HT-29 (cell line): ENCODE results near the gene TCHP. TPM values are rescaled to one million over a fixed set of nuclear protein-coding genes. Genes with fewer than 3 reads are reported as not detected.
A peak's percentile ranks its signal among the peaks of the same experiment; 100 is the strongest.
"Not testable (repeated sequence)": the region's sequence is repeated elsewhere in the genome, so short reads cannot be mapped to it uniquely, and the experiment has no call there.

ENCODE experiments used
- DNase-seq: peaks from one replicate; pipeline ENCODE4 v3.0.0-alpha.2; 2015; ENCODE audit warnings: low spot score
- total RNA-seq: library from RNA; depleted of rRNA; stranded (reverse); fragments of >200 nt; shearing (Covaris generic); gene quantifications from 2 replicates; pipeline ENCODE4 v1.2.3, GENCODE V29; 2014

TCHP gene
- total RNA-seq, 1 experiment from 2014 or later, result 8.8 TPM

- DNase-seq, result no peak
Observed at GRCh38 chr12:109910254-109910968, 10.3 kb downstream of the TCHP start.

GRCh38 chr12:109910969-109911348 lies 10.9 kb downstream of the TCHP start:
- DNase-seq, result peak; percentile 24

DNA sequence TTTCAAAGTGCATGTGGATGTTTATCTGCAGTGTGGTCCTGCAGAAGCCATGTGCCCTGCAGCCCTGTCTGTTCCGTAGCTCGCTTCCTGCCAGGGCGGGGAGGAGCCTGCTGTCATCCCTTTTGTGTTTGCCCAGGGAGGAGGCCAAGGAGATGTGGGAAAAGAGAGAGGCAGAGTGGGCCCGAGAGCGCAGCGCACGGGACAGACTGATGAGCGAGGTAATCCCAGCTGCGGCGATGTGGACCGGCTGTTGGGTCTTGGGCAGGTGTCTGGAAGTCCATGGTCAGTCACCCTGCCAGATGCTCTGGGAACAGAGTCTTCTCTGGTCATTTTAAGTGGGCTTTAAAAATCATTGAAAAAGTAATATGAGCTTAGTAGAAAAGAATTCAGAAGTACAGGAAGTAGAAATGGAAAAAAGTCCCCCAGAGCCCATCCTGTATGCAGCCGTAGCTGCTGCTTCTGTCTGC lies 12.8 kb downstream of the TCHP start:
- no peak for DNase-seq

GRCh38 chr12:109914461-109914860 lies 14.4 kb downstream of the TCHP start:
- DNase-seq, result no peak

DNA sequence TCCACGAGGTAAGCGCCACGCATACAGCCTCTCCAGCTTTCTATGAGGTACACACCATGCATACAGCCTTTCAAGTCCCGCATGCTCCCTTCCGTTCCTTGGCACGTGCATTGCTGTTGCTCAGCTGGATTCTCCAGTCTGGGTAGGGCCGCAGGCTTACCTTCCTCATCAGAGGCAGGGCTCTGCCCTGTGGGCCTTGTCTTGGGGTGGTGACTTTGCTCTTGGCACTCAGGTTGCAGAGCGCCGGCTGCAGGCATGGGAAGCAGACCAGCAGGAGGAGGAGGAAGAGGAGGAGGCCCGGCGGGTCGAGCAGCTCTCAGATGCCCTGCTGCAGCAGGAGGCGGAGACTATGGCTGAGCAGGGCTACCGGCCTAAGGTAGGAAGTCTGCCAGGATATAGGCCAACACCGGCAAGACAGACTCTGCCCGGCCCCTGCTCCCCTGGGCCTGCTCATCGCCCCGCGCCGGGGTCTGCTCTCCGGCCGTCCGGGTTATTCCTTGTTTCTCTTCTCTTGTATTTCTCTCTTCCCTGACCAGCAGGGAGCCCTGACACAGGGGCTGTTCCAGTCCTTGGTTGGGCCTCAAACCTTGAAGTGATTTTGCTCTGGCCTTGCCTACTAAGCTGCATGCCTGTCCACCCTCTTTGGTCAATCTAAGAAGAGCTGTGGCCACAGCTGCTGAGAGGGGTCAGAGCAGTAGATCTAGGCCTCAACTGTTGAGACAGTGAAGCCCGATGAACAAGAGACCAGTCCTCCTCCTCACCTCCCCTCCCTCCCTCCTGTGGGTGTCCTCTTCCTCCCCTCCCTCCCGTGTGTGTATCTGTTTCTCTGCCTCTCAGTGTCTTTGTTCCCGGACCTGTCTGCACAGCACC lies 15.3 kb downstream of the TCHP start:
- DNase-seq, result no peak

DNA sequence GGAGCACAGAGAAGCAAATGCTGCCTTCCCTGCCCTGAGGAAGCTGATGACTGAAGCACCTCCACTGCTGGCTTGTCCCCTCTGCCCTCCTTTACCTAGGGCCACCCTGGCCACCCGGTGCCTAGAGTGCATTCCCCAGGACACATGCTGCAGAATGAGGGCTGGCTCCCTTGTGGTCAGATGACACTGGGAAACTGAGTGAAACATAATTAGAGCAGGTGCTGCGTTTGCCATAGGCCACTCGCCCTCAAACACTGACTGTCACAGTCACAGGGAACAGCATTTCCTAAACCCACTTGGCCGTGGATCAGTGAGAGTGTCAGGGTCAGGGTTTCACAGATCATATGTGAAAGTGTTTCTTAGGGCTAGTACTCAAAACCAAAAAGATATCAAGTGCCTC lies 16.0 kb downstream of the TCHP start:
- DNase-seq, result no peak

- no peak for DNase-seq
Observed at GRCh38 chr12:109919456-109919855, 19.4 kb downstream of the TCHP start.

- no peak for DNase-seq
Observed at GRCh38 chr12:109920261-109920780, 20.2 kb downstream of the TCHP start.

DNA sequence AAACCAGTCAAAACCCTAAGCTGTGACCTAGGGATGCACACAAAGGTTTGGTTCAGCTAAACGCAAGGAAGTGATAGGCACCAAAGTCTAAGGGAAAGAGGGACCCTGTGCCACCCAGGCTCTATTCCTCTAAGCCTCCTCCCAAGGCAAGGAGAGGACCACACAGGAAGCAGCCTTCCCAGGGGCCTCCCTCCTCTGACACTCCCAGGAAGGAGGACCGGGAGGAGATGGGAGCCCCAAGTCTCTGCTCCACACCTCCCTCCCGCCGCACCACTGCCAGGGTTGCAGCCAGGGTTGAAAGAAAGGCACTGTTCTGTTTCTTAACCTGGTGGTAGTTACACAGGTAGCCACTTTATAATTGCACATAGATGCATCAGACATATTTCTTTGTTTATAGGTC lies 21.9 kb downstream of the TCHP start:
- no peak for DNase-seq

DNA sequence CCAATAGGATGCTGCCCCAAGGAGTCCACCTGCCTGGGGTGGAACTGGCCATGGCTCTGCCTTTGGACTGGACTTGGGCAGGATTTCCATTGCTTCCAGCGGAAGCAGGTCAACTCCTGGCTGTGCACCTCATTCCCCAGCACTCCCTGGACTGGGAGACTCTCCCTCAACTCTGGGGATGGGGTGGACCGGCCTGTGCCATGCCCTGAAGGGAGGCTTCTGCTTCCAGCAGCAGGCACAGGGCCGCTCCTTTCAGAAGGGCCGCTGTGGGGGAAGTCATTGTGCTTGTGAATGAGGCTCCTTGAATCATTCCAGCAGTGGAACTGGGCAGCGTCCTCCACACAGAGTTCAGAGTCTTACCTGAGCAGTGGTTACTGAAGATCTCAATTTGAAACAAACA lies 23.0 kb downstream of the TCHP start:
- DNase-seq, result no peak

DNA sequence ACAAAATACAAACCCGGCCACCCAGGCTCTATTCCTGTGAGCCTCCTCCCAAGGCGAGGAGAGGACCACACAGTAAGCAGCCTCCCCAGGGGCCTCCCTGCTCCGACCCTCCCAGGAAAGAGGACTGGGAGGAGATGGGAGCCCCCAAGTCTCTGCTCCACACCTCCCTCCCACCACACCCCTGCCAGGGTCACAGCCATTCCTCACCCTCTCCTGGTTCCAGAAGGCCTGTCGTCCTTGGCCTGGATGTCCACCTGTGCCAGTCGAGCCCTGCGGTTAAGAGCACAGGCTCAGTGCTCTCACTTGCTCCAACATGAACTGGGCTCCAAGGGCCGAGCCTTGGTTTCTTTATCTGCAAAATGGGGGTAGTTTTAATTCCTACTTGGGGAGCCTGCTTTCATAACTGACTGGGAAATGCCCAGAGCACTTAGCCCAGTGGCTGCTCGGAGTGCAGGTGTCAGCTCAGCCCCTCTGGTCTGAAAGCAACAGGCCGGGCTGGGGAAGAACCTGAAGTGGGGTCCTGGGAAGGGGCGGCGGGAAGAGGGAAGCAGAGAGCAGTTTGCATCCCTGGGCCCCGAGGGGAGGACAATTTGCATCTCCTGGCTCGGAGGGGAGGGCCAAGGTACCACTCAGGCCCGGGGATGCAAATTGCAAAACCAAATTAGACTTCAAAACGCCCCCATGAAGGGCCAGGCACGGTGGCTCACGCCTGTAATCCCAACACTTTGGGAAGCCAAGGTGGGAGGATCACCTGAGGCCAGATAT lies 23.6 kb downstream of the TCHP start:
- DNase-seq, result no peak

- no peak for DNase-seq
Observed at GRCh38 chr12:109925185-109925840, 25.2 kb downstream of the TCHP start.

- DNase-seq, result no peak
Observed at GRCh38 chr12:109926016-109926415, 25.9 kb downstream of the TCHP start.

GRCh38 chr12:109926488-109927210 lies 26.6 kb downstream of the TCHP start:
- no peak for DNase-seq

DNA sequence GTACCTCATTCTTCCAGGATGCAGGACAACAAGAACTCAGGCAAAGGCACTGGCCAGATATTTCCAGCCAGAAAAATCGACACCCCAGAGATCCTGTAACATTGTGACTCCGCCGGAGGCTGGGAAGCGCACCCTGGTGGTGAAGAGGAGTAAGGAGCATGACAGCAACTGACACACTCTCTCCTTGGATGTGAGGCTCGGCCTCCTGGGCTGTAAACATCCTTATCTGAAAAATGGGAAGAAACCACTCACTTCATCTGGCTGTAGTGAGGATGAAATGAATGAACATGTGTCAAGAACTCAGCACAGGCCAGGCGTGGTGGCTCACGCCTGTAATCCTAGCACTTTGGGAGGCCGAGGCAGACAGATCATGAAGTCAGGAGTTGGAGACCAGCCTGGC lies 27.5 kb downstream of the TCHP start:
- DNase-seq, result peak; percentile 55

DNA sequence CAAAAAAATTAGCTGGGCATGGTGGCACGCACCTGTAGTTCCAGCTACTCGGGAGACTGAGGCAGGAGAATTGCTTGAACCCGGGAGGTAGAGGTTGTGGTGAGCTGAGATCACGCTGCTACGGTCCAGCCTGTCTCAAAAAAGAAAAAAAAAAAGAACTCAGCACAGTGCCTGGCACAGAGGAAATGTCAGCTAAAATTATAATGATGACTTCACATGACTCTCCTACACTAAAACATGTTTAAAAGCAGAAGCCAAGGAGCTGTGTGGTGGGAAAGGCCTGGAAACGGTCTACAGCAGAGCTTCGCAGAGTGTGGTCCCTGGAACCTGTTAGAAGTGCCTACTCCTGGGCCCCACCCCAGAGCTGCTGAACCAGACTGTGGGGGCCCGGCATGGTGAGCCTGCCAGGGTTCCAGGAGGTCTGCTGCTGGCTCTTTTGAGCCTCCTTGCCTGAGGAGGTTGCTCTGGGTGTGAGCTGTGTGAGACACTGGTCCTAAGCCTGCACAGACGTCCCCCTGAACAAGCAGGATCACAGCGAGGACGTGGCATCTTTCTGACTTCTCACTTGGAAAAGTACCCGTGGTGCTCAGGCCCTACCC lies 28.1 kb downstream of the TCHP start:
- DNase-seq, result no peak

DNA sequence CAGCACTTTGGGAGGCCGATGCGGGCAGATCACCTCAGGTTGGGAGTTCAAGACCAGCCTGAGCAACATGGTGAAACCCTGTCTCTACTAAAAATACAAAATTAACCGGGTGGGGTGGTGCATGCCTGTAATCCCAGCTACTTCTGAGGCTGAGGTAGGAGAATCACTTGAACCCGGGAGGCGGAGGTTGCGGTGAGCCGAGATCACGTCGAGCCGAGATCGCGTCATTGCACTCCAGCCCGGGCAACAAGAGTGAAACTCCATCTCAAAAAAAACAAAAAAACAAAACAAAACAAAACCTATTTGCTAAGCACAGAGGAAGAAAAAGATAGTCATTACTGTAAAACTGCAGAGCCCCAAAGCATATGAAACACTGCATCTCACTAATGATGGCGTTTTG lies 29.3 kb downstream of the TCHP start:
- not testable (repeated sequence) for DNase-seq

DNA sequence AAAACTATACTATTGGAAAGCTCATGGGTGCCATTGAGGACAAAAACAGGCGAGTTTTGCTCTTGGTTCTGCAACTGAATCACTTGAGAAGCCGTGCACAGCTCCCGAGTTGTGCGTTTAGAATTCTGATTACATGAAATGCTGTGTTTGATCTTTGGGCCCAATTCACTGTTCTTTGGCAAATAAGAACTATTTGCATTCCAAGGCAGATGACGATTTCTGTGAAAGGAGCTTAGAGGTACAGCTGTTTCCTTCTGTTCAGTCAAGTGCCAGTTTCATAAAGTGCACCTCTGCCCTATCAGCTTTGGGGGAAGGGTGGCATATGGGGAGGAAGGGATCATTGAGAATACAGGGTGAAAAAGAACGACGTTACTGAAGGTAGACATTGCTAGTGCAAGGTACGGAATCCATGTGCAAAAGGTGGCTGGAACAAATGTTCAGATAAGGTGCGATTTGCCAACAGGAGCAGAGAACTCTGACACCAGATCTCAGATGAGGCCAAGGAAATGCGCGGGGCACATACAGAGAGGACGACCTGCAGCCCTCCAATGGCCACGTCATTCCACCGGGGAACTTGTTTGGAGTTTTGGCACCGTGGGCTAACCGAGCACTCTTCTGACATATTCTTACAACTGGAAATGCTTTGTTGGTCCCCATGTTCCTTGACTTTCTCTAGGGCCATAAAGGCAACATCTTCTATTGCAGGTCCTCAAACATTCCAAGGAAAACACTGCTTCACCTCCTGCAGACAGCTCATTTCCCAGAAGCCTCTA lies 30.1 kb downstream of the TCHP start:
- DNase-seq, result no peak

- no peak for DNase-seq
Observed at GRCh38 chr12:109931143-109931542, 31.1 kb downstream of the TCHP start.
